ENCODE data around the gene RHBDF1.

DNA sequence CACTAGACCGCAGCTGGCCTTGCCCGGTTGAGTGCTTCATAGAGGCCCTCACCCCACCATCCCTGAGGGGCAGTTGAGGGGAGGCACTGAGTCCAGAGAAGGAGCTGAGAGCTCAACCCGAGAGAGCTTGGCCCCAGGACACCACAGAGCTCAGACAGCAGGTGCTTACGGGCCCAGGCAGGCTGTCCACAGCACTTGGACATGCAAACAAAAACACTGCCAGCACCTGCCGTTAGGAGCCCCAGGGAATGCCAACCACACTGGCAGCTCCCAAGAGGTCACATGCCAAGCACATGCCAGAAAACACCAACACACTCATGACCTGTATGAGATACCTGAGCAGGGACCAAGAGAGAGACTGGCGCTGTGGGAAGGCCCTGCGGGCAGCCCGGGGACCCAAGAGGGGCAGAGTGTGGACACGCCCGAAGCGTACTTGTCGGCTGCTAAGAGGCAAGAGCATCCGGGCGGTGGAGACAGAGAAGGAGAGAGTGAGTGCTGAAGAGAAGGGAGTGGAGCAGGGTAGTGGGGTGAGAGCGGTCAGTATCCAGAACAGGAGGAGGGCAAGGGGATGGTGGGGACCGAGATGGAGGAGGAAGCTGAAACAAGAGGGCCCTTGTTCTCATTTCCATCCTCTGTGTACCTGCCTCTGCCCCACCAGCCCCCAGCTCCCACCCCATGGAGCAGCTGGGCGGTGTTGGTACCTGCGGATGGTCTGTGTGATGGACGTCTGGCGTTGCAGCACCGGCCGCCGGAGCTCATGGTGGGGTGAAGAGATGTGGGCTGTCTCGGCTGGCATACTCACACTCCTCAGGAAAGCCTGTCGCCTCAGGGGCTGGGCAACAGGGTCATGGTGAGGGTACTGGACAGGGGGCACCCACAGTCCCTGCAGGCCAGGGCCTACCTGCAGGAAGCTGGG lies 8.2 kb downstream of the RHBDF1 start:
- no peak for TF ChIP-seq MYNN (IDR thresholded peaks at IDR 0.05)
- TF ChIP-seq MYNN (CRISPR knock-in tag; IDR thresholded peaks at IDR 0.05): no peak
- TF ChIP-seq, protein P1, sequence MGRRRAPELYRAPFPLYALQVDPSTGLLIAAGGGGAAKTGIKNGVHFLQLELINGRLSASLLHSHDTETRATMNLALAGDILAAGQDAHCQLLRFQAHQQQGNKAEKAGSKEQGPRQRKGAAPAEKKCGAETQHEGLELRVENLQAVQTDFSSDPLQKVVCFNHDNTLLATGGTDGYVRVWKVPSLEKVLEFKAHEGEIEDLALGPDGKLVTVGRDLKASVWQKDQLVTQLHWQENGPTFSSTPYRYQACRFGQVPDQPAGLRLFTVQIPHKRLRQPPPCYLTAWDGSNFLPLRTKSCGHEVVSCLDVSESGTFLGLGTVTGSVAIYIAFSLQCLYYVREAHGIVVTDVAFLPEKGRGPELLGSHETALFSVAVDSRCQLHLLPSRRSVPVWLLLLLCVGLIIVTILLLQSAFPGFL (CRISPR knock-in tag; IDR thresholded peaks at IDR 0.05): no peak
- no peak for TF ChIP-seq POLR3A (IDR thresholded peaks at IDR 0.05; ENCODE audit: borderline replicate concordance, extremely low read depth, insufficient read depth, insufficient read length)
- no peak for TF ChIP-seq CEBPG (CRISPR knock-in tag; IDR thresholded peaks at IDR 0.05)
- no peak for TF ChIP-seq CEBPG (tag; conservative IDR thresholded peaks at IDR 0.05 in 1 of 2, IDR thresholded peaks at IDR 0.05 in 1 of 2)
- TF ChIP-seq, protein P2, sequence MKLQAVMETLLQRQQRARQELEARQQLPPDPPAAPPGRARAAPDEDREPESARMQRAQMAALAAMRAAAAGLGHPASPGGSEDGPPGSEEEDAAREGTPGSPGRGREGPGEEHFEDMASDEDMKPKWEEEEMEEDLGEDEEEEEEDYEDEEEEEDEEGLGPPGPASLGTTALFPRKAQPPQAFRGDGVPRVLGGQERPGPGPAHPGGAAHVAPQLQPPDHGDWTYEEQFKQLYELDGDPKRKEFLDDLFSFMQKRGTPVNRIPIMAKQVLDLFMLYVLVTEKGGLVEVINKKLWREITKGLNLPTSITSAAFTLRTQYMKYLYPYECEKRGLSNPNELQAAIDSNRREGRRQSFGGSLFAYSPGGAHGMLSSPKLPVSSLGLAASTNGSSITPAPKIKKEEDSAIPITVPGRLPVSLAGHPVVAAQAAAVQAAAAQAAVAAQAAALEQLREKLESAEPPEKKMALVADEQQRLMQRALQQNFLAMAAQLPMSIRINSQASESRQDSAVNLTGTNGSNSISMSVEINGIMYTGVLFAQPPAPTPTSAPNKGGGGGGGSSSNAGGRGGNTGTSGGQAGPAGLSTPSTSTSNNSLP (IDR thresholded peaks at IDR 0.05; ENCODE audit: borderline replicate concordance, low read depth, low read length): no peak
- no peak for TF ChIP-seq MAFF (IDR thresholded peaks at IDR 0.05; ENCODE audit: low read length)
